Suprapubic skin (tissue), 3 donors: ENCODE measurements around the gene ATP12A.

Experiments used
- CTCF ChIP-seq, 2 donors: fragments of 200-600 bp in 1 of 2; fragments of 450-650 bp in 1 of 2; sonication (generic) in 1 of 2; IDR thresholded peaks; one replicate each; pipeline ENCODE4 v1.5.1; 2016 to 2019; ENCODE audit warnings: antibody characterized with exemption in 2 of 2, mild to moderate bottlenecking in 1 of 2, moderate library complexity in 1 of 2
- POLR2AphosphoS5 ChIP-seq, 3 donors: sonication (generic); formaldehyde crosslinking; IDR thresholded peaks; one replicate each; pipeline ENCODE4 v1.6.1; 2017; ENCODE audit warnings: antibody characterized with exemption in 3 of 3

GRCh38 chr13:24651718-24652345, 28.4 kb upstream of the ATP12A start:
- TF ChIP-seq CTCF (IDR thresholded peaks at IDR 0.05) (no peak), POLR2AphosphoS5 (IDR thresholded peaks at IDR 0.05) (no peak)
